HG03159 (cell line): Measurements from ENCODE around the gene RILPL2.
A peak's percentile ranks its signal among the peaks of the same experiment; 100 is the strongest.
"Not testable (repeated sequence)": the region's sequence is repeated elsewhere in the genome, so short reads cannot be mapped to it uniquely, and the experiment has no call there.

Experiments used
- ATAC-seq: cut with Tn5 transposase; IDR thresholded peaks from one replicate; pipeline ENCODE4 v1.9.1; 2021; ENCODE audit warnings: mild to moderate bottlenecking, moderate library complexity; ENCODE audit not compliant: unreplicated experiment

RILPL2 gene

DNA sequence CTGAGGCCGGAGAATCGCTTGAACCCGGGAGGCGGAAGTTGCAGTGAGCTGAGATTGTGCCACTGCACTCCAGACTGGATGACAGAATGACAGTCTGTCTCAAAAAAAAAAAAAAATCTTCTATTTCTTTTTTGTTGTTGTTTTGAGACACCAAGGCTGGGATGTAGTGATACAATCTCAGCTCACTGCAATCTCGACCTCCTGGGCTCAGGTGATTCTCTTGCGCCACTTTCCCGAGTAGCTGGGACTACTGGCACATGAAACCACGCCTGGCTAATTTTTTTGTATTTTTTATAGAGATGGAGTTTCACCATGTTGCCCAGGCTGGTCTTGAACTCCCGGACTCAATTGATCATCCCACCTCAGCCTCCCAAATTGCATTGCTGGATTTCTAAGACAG lies 14.2 kb upstream of the RILPL2 start:
- no peak for ATAC-seq

DNA sequence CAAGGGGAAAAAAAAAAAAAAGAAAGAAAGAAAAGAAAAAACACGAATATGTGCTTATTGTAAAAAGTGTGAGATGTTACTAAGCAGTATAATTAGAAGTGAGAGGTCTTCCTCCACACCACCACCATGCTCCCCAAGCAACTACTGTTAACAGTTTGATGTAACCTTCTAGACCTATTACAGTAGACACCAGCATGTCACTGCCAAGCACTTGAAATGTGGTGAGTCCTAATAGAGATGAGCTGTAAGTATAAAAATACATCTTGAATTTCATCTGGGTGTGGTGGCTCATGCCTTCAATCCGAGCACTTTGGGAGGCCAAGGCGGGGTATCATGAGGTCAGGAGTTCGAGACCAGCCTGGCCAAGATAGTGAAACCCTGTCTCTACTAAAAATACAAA lies 13.4 kb upstream of the RILPL2 start:
- ATAC-seq, result no peak

- no peak for ATAC-seq
These were observed 12.8 kb upstream of the RILPL2 start for GRCh38 chr12:123449249-123449733.

DNA sequence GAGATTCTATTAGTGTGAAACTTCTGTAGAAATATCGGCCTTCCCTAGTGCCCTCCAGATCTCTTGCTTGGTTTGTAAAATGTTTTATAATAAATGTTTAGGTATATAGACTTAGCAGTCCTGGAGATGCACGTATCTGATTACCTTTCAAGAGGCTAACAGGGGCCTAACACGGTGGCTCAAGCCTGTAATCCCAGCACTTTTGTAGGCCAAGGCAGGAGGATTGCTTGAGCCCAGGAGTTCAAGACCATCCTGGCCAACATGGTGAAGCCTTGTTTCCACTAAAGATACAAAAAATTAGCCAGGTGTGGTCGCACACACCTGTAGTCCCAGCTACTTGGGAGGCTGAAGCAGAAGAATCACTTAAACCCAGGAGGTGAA lies 9.8 kb upstream of the RILPL2 start:
- no peak for ATAC-seq

DNA sequence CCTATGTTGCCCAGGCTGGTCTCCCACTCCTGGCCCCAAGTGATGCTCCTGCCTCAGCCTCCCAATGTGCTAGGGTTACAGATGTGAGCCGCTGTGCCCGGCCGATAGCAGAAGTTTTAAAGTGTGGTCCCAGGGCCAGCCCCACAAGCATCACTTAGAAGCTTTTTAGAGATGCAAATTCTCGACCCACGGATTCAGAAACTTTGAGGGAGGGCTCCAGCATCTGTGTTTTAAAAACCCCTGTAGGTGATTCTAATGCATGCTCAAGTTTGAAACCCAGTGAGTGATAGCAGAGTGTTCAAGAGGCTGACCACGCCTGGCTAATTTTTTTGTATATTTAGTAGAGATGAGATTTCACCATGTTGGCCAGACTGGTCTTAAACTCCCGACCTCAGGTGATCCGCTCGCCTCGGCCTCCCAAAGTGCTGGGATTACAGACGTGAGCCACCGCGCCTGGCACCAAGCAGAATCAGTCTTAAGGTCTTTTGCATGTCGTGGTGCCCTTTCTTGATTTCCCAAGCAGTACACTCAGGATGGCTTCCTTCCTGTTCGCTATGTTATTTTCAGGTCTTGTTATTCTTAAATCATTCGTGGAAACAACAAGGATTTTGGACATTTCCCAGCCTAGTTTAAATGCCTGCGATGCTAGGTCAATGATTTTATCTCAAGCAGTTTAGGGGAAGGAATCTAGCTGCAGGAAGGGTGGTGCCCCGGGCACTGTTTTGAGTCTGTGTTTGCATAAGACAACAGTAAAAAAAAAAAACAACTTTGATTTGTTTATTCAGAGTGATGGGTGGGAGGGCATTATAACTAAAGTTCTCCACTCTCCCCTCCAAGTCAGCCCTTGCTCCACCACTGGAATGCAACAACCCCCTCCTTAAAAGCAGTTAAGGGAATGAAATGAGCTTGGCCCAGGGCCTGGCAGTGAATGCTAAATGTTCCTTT lies 9.2 kb upstream of the RILPL2 start:
- ATAC-seq, result no peak

DNA sequence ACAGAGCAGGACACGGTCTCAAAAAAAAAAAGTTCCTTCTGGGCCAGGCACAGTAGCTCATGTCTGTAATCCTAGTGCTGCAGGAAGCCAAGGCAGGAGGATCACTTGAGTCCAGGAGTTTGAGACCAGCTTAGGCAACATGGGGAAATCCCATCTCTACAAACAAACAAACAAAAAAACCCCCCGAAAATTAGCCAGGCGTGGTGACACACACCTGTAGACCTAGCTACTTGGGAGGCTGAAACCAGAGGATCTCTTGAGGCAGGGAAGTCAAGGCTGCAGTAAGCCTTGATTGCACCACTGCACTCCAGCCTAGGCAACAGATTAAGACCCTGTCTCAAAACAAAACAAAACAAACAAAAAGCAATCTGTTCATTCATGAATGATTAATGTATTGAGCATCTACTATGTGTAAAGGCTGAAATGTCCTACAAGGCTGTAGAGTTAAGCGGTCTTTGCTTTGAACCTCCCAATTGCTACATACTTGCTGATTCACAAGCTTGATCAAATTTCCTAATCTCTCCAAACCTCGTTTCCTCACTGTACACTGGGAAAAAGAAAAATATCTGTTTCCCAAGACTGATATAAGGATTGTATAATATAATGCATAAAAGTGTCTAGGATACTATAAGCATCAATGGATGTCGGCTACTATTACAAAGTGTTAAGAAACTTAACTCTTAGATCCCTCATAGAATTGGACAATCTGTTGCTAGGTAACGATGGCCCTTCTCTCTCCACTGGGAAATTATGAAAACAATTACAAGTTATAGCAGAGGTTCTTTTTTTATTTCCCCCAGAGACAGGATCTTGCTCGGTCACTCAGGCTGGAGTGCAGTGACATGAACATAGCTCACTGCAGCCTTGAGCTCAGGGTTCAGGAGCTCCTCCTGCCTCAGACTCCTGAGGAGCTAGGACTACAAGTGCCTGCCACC lies 7.9 kb upstream of the RILPL2 start:
- no peak for ATAC-seq

- ATAC-seq, result no peak
These were observed 6.3 kb upstream of the RILPL2 start for GRCh38 chr12:123442774-123443173.

GRCh38 chr12:123441523-123442164 lies 5.2 kb upstream of the RILPL2 start:
- ATAC-seq, result no peak

- no peak for ATAC-seq
These were observed 858 bp downstream of the RILPL2 start for GRCh38 chr12:123435636-123436016.

GRCh38 chr12:123433615-123434014 lies 2.9 kb downstream of the RILPL2 start:
- ATAC-seq, result no peak

DNA sequence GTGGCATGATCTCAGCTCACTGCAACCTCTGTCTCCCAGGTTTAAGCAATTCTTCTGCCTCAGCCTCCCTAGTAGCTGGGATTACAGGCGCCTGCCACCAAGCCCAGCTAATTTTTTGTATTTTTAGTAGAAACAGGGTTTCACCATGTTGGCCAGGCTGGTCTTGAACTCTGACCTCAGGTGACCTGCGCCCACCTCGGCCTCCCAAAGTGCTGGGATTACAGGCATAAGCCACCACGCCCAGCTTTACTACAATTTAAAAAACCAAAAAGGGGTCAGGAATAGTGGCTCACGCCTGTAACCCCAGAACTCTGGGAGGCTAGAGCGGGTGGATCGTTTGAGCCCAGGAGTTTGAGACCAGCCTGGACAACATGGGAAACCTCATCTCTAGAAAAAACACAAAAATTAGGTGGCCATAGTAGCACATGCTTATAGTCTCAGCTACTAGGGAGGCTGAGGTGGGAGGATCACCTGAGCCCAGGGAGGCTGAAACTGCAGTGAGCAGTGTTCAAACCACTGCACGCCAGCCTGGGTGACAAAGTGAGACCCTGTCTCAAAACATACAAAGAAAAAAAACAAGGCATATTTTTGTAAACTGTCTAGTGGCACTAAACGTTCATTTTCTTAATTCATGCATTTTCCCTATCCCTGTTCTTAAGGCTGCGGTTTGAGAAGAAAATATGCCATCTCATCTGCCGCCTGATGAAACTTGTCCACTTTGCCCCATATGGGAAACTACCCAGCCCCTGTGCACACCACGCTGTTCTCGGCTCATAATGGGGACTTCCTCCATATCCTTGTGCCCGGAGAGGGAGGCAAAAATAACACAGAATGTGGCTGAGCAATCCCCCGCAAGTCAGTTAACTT lies 4.3 kb downstream of the RILPL2 start:
- ATAC-seq, result not testable (repeated sequence)

DNA sequence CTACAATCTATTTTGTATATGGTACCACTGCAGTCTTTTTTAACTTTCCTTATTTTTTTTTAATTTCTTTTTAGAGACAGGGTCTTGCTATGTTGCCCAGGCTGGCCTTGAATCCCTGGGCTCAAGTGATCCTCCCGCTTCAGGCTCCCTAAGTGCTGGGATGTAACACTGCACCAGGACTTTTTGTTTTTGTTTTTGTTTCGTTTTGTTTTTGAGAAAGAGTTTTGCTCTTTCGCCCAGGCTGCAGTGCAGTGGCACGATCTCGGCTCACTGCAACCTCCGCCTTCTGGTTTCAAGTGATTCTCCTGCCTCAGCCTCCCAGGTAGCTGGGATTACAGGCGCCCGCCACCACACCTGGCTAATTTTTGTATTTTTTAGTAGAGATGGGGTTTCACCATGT lies 7.4 kb downstream of the RILPL2 start:
- not testable (repeated sequence) for ATAC-seq

GRCh38 chr12:123428591-123428990 lies 7.9 kb downstream of the RILPL2 start:
- ATAC-seq, result no peak

GRCh38 chr12:123427036-123427769 lies 9.3 kb downstream of the RILPL2 start:
- ATAC-seq, result peak; percentile 88

GRCh38 chr12:123421314-123421713 lies 15.2 kb downstream of the RILPL2 start:
- no peak for ATAC-seq

GRCh38 chr12:123410041-123410412 lies 26.5 kb downstream of the RILPL2 start:
- ATAC-seq, result no peak

DNA sequence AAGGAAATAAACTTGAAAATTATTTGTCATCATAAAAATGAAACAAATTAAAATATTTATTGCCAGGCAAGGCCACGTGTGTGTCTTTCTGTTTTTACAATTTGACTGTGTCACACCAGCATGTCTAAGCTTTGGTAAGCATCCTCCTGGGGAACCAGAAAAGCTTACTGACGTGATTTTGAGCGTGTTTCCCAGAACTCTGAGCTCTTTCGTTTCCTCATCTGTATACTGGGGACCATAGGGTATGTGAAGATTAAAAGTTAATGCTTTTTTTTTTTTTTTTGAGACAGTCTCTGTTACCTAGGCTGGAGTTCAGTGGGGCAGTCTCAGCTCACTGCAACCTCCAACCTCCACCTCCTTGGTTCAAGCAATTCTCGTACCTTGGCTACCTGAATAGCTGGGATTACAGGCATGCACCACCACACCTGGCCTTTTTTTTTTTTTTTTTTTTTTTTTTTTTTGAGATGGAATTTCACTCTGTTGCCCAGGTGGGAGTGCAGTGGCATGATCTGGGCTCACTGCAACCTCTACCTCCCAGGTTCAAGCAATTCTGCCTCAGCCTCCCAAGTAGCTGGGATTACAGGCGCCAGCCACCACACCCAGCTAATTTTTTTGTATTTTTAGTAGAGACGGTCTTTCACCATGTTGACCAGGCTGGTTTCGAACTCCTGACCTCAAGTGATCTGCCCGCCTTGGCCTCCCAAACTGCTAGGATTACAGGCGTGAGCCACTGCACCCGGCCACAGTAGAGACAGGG lies 27.0 kb downstream of the RILPL2 start:
- ATAC-seq, result not testable (repeated sequence)

GRCh38 chr12:123408619-123409018 lies 27.9 kb downstream of the RILPL2 start:
- ATAC-seq, result not testable (repeated sequence)

DNA sequence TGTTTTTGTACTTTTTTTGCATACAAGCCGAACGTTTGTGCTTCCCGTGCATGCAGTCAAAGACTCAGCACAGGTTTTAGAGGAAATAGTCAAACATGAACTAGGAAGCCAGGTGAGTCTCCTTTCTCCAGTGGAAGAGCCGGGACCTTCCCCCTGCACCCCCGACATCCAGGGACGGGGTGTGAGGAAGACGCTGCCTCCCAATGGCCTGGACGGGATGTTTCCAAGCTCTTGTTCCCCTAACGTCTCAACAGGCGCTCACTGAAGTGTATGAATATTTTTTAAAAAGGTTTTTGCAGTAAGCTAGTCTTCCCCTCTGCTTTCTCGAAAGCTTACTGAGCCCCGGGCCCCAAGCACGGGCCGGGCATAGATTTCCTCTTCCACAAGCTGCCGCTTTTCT lies 28.6 kb downstream of the RILPL2 start:
- ATAC-seq, result not testable (repeated sequence)
